ENCODE results near the gene CD151.

- TF ChIP-seq, protein P1, sequence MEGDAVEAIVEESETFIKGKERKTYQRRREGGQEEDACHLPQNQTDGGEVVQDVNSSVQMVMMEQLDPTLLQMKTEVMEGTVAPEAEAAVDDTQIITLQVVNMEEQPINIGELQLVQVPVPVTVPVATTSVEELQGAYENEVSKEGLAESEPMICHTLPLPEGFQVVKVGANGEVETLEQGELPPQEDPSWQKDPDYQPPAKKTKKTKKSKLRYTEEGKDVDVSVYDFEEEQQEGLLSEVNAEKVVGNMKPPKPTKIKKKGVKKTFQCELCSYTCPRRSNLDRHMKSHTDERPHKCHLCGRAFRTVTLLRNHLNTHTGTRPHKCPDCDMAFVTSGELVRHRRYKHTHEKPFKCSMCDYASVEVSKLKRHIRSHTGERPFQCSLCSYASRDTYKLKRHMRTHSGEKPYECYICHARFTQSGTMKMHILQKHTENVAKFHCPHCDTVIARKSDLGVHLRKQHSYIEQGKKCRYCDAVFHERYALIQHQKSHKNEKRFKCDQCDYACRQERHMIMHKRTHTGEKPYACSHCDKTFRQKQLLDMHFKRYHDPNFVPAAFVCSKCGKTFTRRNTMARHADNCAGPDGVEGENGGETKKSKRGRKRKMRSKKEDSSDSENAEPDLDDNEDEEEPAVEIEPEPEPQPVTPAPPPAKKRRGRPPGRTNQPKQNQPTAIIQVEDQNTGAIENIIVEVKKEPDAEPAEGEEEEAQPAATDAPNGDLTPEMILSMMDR (IDR thresholded peaks at IDR 0.05): no peak
- TF ChIP-seq SIN3A (IDR thresholded peaks at IDR 0.05; ENCODE audit: borderline replicate concordance, low read depth, low read length) (no peak), EP300 (IDR thresholded peaks at IDR 0.05; ENCODE audit: borderline replicate concordance in 1 of 2, low read depth in 1 of 2, low read length in 1 of 2) (no peak), MEF2A (IDR thresholded peaks at IDR 0.05; ENCODE audit: borderline replicate concordance, low read depth) (no peak), POLR2AphosphoS5 (IDR thresholded peaks at IDR 0.05; ENCODE audit: low read depth, low read length) (no peak), JUND (IDR thresholded peaks at IDR 0.05) (no peak), EZH2phosphoT487 (IDR thresholded peaks at IDR 0.05; ENCODE audit: borderline replicate concordance, low read depth) (no peak), TAF1 (IDR thresholded peaks at IDR 0.05; ENCODE audit: borderline replicate concordance, low read depth, low read length) (no peak), RAD21 (IDR thresholded peaks at IDR 0.05; ENCODE audit: low read length) (no peak), FOXM1 (IDR thresholded peaks at IDR 0.05; ENCODE audit: low read depth) (no peak)
Observed at GRCh38 chr11:854601-855329, 22.0 kb downstream of the CD151 start.

Data from SK-N-SH (cell line).